HepG2 (cell line): ENCODE results near the gene CYTH1. TPM values are rescaled to one million over a fixed set of nuclear protein-coding genes. Genes with fewer than 3 reads are reported as not detected.

Source experiments
- EZH2 ChIP-seq: conservative IDR thresholded peaks from 2 replicates; pipeline ENCODE4 v1.6.1; 2012; ENCODE audit warnings: mild to moderate bottlenecking, low read depth, low read length, moderate library complexity
- HDAC2 ChIP-seq: sonication (generic); formaldehyde crosslinking; IDR thresholded peaks from 2 replicates; pipeline ENCODE4 v1.4.0; 2020; ENCODE audit warnings: missing genetic modification reagents
- NCOA2 ChIP-seq: sonication (generic); formaldehyde crosslinking; IDR thresholded peaks from 2 replicates; pipeline ENCODE4 v1.8.0; 2022; ENCODE audit warnings: inconsistent platforms
- SMARCE1 ChIP-seq: fragments of 450-650 bp; IDR thresholded peaks from 2 replicates; pipeline ENCODE4 v1.6.1; 2017; ENCODE audit warnings: borderline replicate concordance
- SOX5 ChIP-seq: IDR thresholded peaks from 2 replicates; pipeline ENCODE4 v1.6.1; 2016; ENCODE audit warnings: borderline replicate concordance
- SRSF9 ChIP-seq: fragments of 200-400 bp; formaldehyde crosslinking; IDR thresholded peaks from 2 replicates; pipeline ENCODE4 v1.6.1; 2018; ENCODE audit warnings: borderline replicate concordance, mild to moderate bottlenecking, low read depth, low read length; ENCODE audit not compliant: insufficient read depth, poor library complexity, severe bottlenecking
- TAF1 ChIP-seq: sonication (generic); formaldehyde crosslinking; IDR thresholded peaks from 2 replicates; pipeline ENCODE4 v1.4.0; 2020; ENCODE audit warnings: missing genetic modification reagents
- ZNF224 ChIP-seq: sonication (generic); formaldehyde crosslinking; IDR thresholded peaks from 2 replicates; pipeline ENCODE4 v1.5.0; 2020; ENCODE audit warnings: mild to moderate bottlenecking, missing genetic modification reagents
- polyA plus RNA-seq, 8 experiments: library from polyadenylated mRNA; depleted of rRNA in 3 of 8; stranded (reverse) in 7 of 8; unstranded in 1 of 8; fragments of >200 nt; fragmentation: Illumina TruSeq in 4 of 8; extraction: Trizol in 4 of 8; gene quantifications; 2 replicates each; pipeline versions ENCODE4 v1.2.1 to v1.2.3, GENCODE V29; 2011 to 2016; ENCODE audit warnings: low read depth in 4 of 8, missing spikeins in 1 of 8, mixed read lengths in 1 of 8; ENCODE audit not compliant: insufficient read depth in 1 of 8
- total RNA-seq, 5 experiments: library from RNA; depleted of rRNA; stranded (reverse); fragments of >200 nt; fragmentation: Illumina TruSeq; extraction: Trizol; gene quantifications; 2 replicates each; pipeline ENCODE4 v1.2.3, GENCODE V29; 2016; ENCODE audit warnings: low read depth in 1 of 5
- TF ChIP-seq, protein P1 (sequence below), 2 experiments: sonication (generic) in 1 of 2; formaldehyde crosslinking in 1 of 2; IDR thresholded peaks; 2 replicates each; pipeline versions ENCODE4 v1.4.0 to v1.6.1; 2018 to 2020; ENCODE audit warnings: missing genetic modification reagents in 2 of 2, borderline replicate concordance in 1 of 2, low read depth in 1 of 2, mild to moderate bottlenecking in 1 of 2, missing biosample characterization in 1 of 2
- TF ChIP-seq, protein P2 (sequence below): sonication (generic); formaldehyde crosslinking; IDR thresholded peaks from 2 replicates; pipeline ENCODE4 v1.4.0; 2020; ENCODE audit warnings: mild to moderate bottlenecking, missing genetic modification reagents
- TF ChIP-seq, protein P3 (sequence below): sonication (generic); formaldehyde crosslinking; IDR thresholded peaks from 2 replicates; pipeline ENCODE4 v1.9.0; 2022; ENCODE audit warnings: missing genetic modification reagents, mild to moderate bottlenecking, borderline replicate concordance
- TF ChIP-seq, protein P4 (sequence below): fragments of 450-650 bp; IDR thresholded peaks from 2 replicates; pipeline ENCODE4 v1.6.1; 2016
- TF ChIP-seq, protein P5 (sequence below): sonication (generic); formaldehyde crosslinking; IDR thresholded peaks from 2 replicates; pipeline ENCODE4 v1.4.0; 2020; ENCODE audit warnings: missing genetic modification reagents, borderline replicate concordance
- TF ChIP-seq, protein P6 (sequence below): IDR thresholded peaks from 2 replicates; pipeline ENCODE4 v1.6.1; 2016
- TF ChIP-seq, protein P7 (sequence below): sonication (generic); formaldehyde crosslinking; IDR thresholded peaks from 2 replicates; pipeline ENCODE4 v1.5.0; 2020; ENCODE audit warnings: mild to moderate bottlenecking, missing genetic modification reagents, moderate library complexity

Gene CYTH1
- total and polyA plus RNA-seq, 2 of the 13 experiments (the other 11 are each of a cell fraction or from before 2014, with no cell fraction given) = 20.1 to 48.9 TPM

DNA sequence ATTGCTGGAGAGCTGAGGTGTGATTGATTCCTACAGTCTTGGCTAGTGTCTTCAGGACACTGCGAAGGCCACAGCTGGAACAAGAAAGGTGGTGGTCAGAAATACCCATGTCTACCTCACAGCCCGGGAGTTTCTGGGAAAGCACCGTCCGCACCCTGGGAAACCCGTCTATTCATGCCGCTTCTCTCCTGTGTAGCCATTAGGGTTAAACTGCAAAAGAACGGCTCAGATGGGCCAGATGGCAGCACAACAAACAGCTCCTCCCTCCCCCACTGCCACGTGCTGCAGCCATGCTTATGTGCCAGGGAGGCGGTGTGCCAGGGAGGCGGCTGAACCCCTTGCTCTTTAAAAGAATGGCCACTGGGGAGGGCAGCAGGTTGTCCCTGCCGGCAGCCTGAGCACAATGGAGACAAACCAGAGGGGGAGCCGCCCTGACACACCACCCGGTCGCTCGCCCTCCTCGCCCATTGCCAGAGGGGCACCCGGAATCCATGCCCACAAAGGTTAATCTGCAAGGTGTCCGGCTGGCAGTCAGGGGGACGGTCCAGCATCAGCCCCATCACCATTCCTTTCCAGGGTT, 65.2 kb downstream of the CYTH1 start (continued):
- TF ChIP-seq EZH2 = no peak
- no peak for TF ChIP-seq SMARCE1
- TF ChIP-seq SOX5 (CRISPR knock-in tag) = no peak
- TF ChIP-seq ZNF224 (CRISPR knock-in tag) = no peak
- TF ChIP-seq TAF1 (CRISPR knock-in tag) = 0 out of 2 replicates have a peak, but pooled peaks have one; percentile 2
- TF ChIP-seq, protein P1, sequence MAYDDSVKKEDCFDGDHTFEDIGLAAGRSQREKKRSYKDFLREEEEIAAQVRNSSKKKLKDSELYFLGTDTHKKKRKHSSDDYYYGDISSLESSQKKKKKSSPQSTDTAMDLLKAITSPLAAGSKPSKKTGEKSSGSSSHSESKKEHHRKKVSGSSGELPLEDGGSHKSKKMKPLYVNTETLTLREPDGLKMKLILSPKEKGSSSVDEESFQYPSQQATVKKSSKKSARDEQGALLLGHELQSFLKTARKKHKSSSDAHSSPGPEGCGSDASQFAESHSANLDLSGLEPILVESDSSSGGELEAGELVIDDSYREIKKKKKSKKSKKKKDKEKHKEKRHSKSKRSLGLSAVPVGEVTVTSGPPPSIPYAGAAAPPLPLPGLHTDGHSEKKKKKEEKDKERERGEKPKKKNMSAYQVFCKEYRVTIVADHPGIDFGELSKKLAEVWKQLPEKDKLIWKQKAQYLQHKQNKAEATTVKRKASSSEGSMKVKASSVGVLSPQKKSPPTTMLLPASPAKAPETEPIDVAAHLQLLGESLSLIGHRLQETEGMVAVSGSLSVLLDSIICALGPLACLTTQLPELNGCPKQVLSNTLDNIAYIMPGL (CRISPR knock-in tag; IDR thresholded peaks at IDR 0.05; ENCODE audit: borderline replicate concordance in 1 of 2, low read depth in 1 of 2) = 0 out of 4 replicates have a peak, but pooled peaks of 1 of the 2 experiments have one; percentile 20
- TF ChIP-seq, protein P2, sequence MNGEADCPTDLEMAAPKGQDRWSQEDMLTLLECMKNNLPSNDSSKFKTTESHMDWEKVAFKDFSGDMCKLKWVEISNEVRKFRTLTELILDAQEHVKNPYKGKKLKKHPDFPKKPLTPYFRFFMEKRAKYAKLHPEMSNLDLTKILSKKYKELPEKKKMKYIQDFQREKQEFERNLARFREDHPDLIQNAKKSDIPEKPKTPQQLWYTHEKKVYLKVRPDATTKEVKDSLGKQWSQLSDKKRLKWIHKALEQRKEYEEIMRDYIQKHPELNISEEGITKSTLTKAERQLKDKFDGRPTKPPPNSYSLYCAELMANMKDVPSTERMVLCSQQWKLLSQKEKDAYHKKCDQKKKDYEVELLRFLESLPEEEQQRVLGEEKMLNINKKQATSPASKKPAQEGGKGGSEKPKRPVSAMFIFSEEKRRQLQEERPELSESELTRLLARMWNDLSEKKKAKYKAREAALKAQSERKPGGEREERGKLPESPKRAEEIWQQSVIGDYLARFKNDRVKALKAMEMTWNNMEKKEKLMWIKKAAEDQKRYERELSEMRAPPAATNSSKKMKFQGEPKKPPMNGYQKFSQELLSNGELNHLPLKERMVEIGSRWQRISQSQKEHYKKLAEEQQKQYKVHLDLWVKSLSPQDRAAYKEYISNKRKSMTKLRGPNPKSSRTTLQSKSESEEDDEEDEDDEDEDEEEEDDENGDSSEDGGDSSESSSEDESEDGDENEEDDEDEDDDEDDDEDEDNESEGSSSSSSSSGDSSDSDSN (CRISPR knock-in tag) = peak; percentile 29; the same call in 1 of the 2 replicates
- TF ChIP-seq, protein P3, sequence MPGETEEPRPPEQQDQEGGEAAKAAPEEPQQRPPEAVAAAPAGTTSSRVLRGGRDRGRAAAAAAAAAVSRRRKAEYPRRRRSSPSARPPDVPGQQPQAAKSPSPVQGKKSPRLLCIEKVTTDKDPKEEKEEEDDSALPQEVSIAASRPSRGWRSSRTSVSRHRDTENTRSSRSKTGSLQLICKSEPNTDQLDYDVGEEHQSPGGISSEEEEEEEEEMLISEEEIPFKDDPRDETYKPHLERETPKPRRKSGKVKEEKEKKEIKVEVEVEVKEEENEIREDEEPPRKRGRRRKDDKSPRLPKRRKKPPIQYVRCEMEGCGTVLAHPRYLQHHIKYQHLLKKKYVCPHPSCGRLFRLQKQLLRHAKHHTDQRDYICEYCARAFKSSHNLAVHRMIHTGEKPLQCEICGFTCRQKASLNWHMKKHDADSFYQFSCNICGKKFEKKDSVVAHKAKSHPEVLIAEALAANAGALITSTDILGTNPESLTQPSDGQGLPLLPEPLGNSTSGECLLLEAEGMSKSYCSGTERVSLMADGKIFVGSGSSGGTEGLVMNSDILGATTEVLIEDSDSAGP = no peak; the same call in 1 of the 2 replicates
- TF ChIP-seq, protein P4, sequence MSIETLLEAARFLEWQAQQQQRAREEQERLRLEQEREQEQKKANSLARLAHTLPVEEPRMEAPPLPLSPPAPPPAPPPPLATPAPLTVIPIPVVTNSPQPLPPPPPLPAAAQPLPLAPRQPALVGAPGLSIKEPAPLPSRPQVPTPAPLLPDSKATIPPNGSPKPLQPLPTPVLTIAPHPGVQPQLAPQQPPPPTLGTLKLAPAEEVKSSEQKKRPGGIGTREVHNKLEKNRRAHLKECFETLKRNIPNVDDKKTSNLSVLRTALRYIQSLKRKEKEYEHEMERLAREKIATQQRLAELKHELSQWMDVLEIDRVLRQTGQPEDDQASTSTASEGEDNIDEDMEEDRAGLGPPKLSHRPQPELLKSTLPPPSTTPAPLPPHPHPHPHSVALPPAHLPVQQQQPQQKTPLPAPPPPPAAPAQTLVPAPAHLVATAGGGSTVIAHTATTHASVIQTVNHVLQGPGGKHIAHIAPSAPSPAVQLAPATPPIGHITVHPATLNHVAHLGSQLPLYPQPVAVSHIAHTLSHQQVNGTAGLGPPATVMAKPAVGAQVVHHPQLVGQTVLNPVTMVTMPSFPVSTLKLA = peak; percentile 42
- TF ChIP-seq, protein P5, sequence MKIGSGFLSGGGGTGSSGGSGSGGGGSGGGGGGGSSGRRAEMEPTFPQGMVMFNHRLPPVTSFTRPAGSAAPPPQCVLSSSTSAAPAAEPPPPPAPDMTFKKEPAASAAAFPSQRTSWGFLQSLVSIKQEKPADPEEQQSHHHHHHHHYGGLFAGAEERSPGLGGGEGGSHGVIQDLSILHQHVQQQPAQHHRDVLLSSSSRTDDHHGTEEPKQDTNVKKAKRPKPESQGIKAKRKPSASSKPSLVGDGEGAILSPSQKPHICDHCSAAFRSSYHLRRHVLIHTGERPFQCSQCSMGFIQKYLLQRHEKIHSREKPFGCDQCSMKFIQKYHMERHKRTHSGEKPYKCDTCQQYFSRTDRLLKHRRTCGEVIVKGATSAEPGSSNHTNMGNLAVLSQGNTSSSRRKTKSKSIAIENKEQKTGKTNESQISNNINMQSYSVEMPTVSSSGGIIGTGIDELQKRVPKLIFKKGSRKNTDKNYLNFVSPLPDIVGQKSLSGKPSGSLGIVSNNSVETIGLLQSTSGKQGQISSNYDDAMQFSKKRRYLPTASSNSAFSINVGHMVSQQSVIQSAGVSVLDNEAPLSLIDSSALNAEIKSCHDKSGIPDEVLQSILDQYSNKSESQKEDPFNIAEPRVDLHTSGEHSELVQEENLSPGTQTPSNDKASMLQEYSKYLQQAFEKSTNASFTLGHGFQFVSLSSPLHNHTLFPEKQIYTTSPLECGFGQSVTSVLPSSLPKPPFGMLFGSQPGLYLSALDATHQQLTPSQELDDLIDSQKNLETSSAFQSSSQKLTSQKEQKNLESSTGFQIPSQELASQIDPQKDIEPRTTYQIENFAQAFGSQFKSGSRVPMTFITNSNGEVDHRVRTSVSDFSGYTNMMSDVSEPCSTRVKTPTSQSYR (CRISPR knock-in tag) = peak; percentile 80
- peak; percentile 37; the same call in 1 of the 2 replicates for TF ChIP-seq HDAC2 (CRISPR knock-in tag)
- 0 out of 2 replicates have a peak, but pooled peaks have one; percentile 13 for TF ChIP-seq NCOA2 (CRISPR knock-in tag)
- TF ChIP-seq, protein P6, sequence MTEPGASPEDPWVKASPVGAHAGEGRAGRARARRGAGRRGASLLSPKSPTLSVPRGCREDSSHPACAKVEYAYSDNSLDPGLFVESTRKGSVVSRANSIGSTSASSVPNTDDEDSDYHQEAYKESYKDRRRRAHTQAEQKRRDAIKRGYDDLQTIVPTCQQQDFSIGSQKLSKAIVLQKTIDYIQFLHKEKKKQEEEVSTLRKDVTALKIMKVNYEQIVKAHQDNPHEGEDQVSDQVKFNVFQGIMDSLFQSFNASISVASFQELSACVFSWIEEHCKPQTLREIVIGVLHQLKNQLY = peak; percentile 32; the same call in 1 of the 2 replicates
- TF ChIP-seq SRSF9 = no peak
- TF ChIP-seq, protein P7, sequence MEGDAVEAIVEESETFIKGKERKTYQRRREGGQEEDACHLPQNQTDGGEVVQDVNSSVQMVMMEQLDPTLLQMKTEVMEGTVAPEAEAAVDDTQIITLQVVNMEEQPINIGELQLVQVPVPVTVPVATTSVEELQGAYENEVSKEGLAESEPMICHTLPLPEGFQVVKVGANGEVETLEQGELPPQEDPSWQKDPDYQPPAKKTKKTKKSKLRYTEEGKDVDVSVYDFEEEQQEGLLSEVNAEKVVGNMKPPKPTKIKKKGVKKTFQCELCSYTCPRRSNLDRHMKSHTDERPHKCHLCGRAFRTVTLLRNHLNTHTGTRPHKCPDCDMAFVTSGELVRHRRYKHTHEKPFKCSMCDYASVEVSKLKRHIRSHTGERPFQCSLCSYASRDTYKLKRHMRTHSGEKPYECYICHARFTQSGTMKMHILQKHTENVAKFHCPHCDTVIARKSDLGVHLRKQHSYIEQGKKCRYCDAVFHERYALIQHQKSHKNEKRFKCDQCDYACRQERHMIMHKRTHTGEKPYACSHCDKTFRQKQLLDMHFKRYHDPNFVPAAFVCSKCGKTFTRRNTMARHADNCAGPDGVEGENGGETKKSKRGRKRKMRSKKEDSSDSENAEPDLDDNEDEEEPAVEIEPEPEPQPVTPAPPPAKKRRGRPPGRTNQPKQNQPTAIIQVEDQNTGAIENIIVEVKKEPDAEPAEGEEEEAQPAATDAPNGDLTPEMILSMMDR (CRISPR knock-in tag) = peak; percentile 19; the same call in 1 of the 2 replicates
